OCI-LY1 (cell line): Measurements from ENCODE around the gene RNF207.

Source experiments
- CTCF ChIP-seq: fragments of 200-600 bp; sonication (generic), shearing (Covaris generic); IDR thresholded peaks from 2 replicates; pipeline ENCODE4 v1.5.1; 2017; ENCODE audit warnings: mild to moderate bottlenecking, antibody characterized with exemption, low read length, moderate library complexity, mixed read lengths
- EZH2 ChIP-seq: fragments of 200-600 bp; sonication (generic), shearing (Covaris generic); IDR thresholded peaks from 2 replicates; pipeline ENCODE4 v1.8.0; 2017; ENCODE audit warnings: borderline replicate concordance, mixed run types, mild to moderate bottlenecking, antibody characterized with exemption, low read length, moderate library complexity, mixed read lengths

GRCh38 chr1:6262555-6263420, 56.9 kb downstream of the RNF207 start:
- TF ChIP-seq EZH2 (no peak), CTCF (no peak)
